HL-60 (cell line): Measurements from ENCODE around the gene SLC6A11.

Experiments used
- DNase-seq, 2 experiments: peaks; one replicate each; pipeline ENCODE4 v3.0.0-alpha.2; 2010 to 2020; ENCODE audit warnings: low read depth in 1 of 2, low spot score in 1 of 2
- H3K27ac ChIP-seq: fragments of 250-450 bp; sonication (Bioruptor Pico); replicated peaks from 2 replicates; pipeline ENCODE4 v1.5.1; 2020; ENCODE audit warnings: mild to moderate bottlenecking, moderate library complexity
- H3K27me3 ChIP-seq: fragments of 250-450 bp; sonication (Bioruptor Pico); 2 replicates; pipeline ENCODE4 v1.5.1; 2021; ENCODE audit warnings: mild to moderate bottlenecking, moderate library complexity; ENCODE audit not compliant: insufficient read depth, poor library complexity, severe bottlenecking
- H3K4me3 ChIP-seq: replicated peaks from 2 replicates; pipeline ENCODE4 v1.5.1; 2011; ENCODE audit warnings: mild to moderate bottlenecking, control low read depth, low read length; ENCODE audit not compliant: insufficient read depth
- CTCF ChIP-seq: IDR thresholded peaks from one replicate; pipeline ENCODE4 v1.5.1; 2011; ENCODE audit warnings: low read length, control low read depth, inconsistent platforms; ENCODE audit not compliant: insufficient read depth
- GABPA ChIP-seq: IDR thresholded peaks from 2 replicates; pipeline ENCODE4 v1.6.1; 2012; ENCODE audit warnings: low read depth
- POLR2AphosphoS5 ChIP-seq: IDR thresholded peaks from 2 replicates; pipeline ENCODE4 v1.6.1; 2012; ENCODE audit warnings: low read depth
- REST ChIP-seq: IDR thresholded peaks from 2 replicates; pipeline ENCODE4 v1.6.1; 2012; ENCODE audit warnings: low read depth; ENCODE audit not compliant: insufficient replicate concordance
- SPI1 ChIP-seq: IDR thresholded peaks from 2 replicates; pipeline ENCODE4 v1.6.1; 2012; ENCODE audit warnings: low read depth, mild to moderate bottlenecking, borderline replicate concordance

SLC6A11 gene

GRCh38 chr3:10985181-10985580, 169.2 kb downstream of the SLC6A11 start:
- Histone ChIP-seq H3K4me3 (no peak overlapping the region), H3K27me3 (peaks cover 2% of the 10 kb centered on the region), H3K27ac (no peak overlapping the region)
- no peak for DNase-seq
- TF ChIP-seq SPI1 = no peak
- no peak for TF ChIP-seq GABPA
- TF ChIP-seq CTCF = no peak

- H3K27me3 ChIP-seq = peaks cover 15% of the 10 kb centered on the region
- H3K27ac ChIP-seq = no peak overlapping the region
- TF ChIP-seq CTCF = no peak
- no peak for TF ChIP-seq POLR2AphosphoS5
- no peak for TF ChIP-seq GABPA
- TF ChIP-seq REST = no peak
- TF ChIP-seq SPI1 = no peak
- DNase-seq = no peak
- H3K4me3 ChIP-seq = no peak overlapping the region
Measured at GRCh38 chr3:10986592-10986991, 170.6 kb downstream of the SLC6A11 start.

- H3K27me3 ChIP-seq = peaks cover 23% of the 10 kb centered on the region
- TF ChIP-seq CTCF = no peak
- TF ChIP-seq GABPA = no peak
- TF ChIP-seq POLR2AphosphoS5 = no peak
- TF ChIP-seq SPI1 = no peak
- no peak for TF ChIP-seq REST
- H3K4me3 ChIP-seq = no peak overlapping the region
- no peak for DNase-seq
- no peak overlapping the region for H3K27ac ChIP-seq
Measured at GRCh38 chr3:10988001-10988665, 172.1 kb downstream of the SLC6A11 start.

GRCh38 chr3:10988991-10989484, 173.0 kb downstream of the SLC6A11 start:
- Histone ChIP-seq H3K27me3 (peaks cover 30% of the 10 kb centered on the region), H3K27ac (no peak overlapping the region), H3K4me3 (no peak overlapping the region)
- no peak for TF ChIP-seq SPI1
- no peak for TF ChIP-seq POLR2AphosphoS5
- TF ChIP-seq CTCF = no peak
- TF ChIP-seq REST = no peak
- no peak for TF ChIP-seq GABPA
- DNase-seq = no peak
